WTC11 (cell line): ENCODE measurements around the gene RASAL2. TPM values are rescaled to one million over a fixed set of nuclear protein-coding genes. Genes with fewer than 3 reads are reported as not detected.

Experiments
- ATAC-seq: fragments of 200-7000 bp; cut with Tn5 transposase; 2 replicates; pipeline ENCODE4 v1.10.0; 2021; ENCODE audit warnings: mild to moderate bottlenecking, moderate library complexity
- CTCF ChIA-PET: fragments of 300-600 bp; sonication (Branson Sonifier 250); formaldehyde crosslinking; loops from one replicate; lab custom pipeline; 2021; ENCODE audit warnings: antibody characterized with exemption; lab: Charles Lee
- POLR2A ChIA-PET: fragments of 350-600 bp; sonication (Branson Sonifier 250); formaldehyde crosslinking; loops from one replicate; lab custom pipeline; 2021; ENCODE audit warnings: antibody characterized with exemption; lab: Charles Lee
- DNase-seq: peaks from one replicate; pipeline ENCODE4 v3.0.0; 2021; ENCODE audit warnings: low spot score
- H3K27ac Mint-ChIP-seq: 2 replicates; pipeline ENCODE4 v1.8.0; 2021; ENCODE audit warnings: mixed read lengths
- H3K27me3 Mint-ChIP-seq: 2 replicates; pipeline ENCODE4 v1.8.0; 2021; ENCODE audit warnings: low read depth, mild to moderate bottlenecking, moderate library complexity, mixed read lengths
- H3K36me3 Mint-ChIP-seq: 2 replicates; pipeline ENCODE4 v1.8.0; 2021; ENCODE audit warnings: mixed read lengths
- H3K4me1 Mint-ChIP-seq: 2 replicates; pipeline ENCODE4 v1.8.0; 2022; ENCODE audit warnings: mixed read lengths
- H3K4me3 Mint-ChIP-seq: 2 replicates; pipeline ENCODE4 v1.8.0; 2021; ENCODE audit warnings: mild to moderate bottlenecking, moderate library complexity, mixed read lengths
- H3K9me3 Mint-ChIP-seq: 2 replicates; pipeline ENCODE4 v1.8.0; 2021; ENCODE audit warnings: mixed read lengths
- CTCF ChIP-seq: fragments of 200-600 bp; IDR thresholded peaks from 2 replicates; pipeline ENCODE4 v1.8.0; 2022; ENCODE audit warnings: antibody characterized with exemption
- E2F1 ChIP-seq: sonication (generic); formaldehyde crosslinking; IDR thresholded peaks from 2 replicates; pipeline ENCODE4 v1.8.0; 2022; ENCODE audit warnings: mild to moderate bottlenecking, missing genetic modification reagents
- ELF4 ChIP-seq: sonication (generic); formaldehyde crosslinking; IDR thresholded peaks from 2 replicates; pipeline ENCODE4 v1.8.1; 2022; ENCODE audit warnings: low read depth, mild to moderate bottlenecking, moderate library complexity, missing genetic modification reagents
- GABPB1 ChIP-seq: sonication (generic); formaldehyde crosslinking; IDR thresholded peaks from 2 replicates; pipeline ENCODE4 v1.8.1; 2023; ENCODE audit warnings: mild to moderate bottlenecking, missing genetic modification reagents
- NFE2L1 ChIP-seq: sonication (generic); formaldehyde crosslinking; IDR thresholded peaks from 2 replicates; pipeline ENCODE4 v1.8.1; 2023; ENCODE audit warnings: missing genetic modification reagents
- OVOL2 ChIP-seq: fragments of 250-450 bp; sonication (Bioruptor Pico); IDR thresholded peaks from 2 replicates; pipeline ENCODE4 v1.9.0; 2021; ENCODE audit warnings: mild to moderate bottlenecking, borderline replicate concordance
- SOX15 ChIP-seq: fragments of 250-450 bp; sonication (Bioruptor Pico); IDR thresholded peaks from 2 replicates; pipeline ENCODE4 v1.9.0; 2021; ENCODE audit warnings: mild to moderate bottlenecking
- TEAD1 ChIP-seq: sonication (generic); formaldehyde crosslinking; IDR thresholded peaks from 2 replicates; pipeline ENCODE4 v1.8.0; 2022; ENCODE audit warnings: mild to moderate bottlenecking, missing genetic modification reagents
- TP53 ChIP-seq: sonication (generic); formaldehyde crosslinking; IDR thresholded peaks from 2 replicates; pipeline ENCODE4 v1.8.1; 2023; ENCODE audit warnings: mild to moderate bottlenecking, missing genetic modification reagents
- ZBTB43 ChIP-seq: sonication (generic); formaldehyde crosslinking; IDR thresholded peaks from 2 replicates; pipeline ENCODE4 v1.8.1; 2023; ENCODE audit warnings: mild to moderate bottlenecking, missing genetic modification reagents
- ZMAT4 ChIP-seq: fragments of 250-450 bp; sonication (Bioruptor Pico); IDR thresholded peaks from 2 replicates; pipeline ENCODE4 v1.9.0; 2021; ENCODE audit warnings: mild to moderate bottlenecking
- ZNF138 ChIP-seq: sonication (generic); formaldehyde crosslinking; conservative IDR thresholded peaks from 2 replicates; pipeline ENCODE4 v1.8.1; 2022; ENCODE audit warnings: mild to moderate bottlenecking, moderate library complexity, missing genetic modification reagents
- ZNF263 ChIP-seq: sonication (generic); formaldehyde crosslinking; IDR thresholded peaks from 2 replicates; pipeline ENCODE4 v1.8.1; 2022; ENCODE audit warnings: low read depth, mild to moderate bottlenecking, moderate library complexity, missing genetic modification reagents
- ZNF671 ChIP-seq: fragments of 250-450 bp; sonication (Bioruptor Pico); IDR thresholded peaks from 2 replicates; pipeline ENCODE4 v1.8.0; 2021; ENCODE audit warnings: mild to moderate bottlenecking
- total RNA-seq: library from RNA; stranded (reverse); gene quantifications from 3 replicates; pipeline ENCODE4 v1.2.3, GENCODE V29; 2021
- TF ChIP-seq, protein P1 (sequence below): sonication (generic); formaldehyde crosslinking; IDR thresholded peaks from 2 replicates; pipeline ENCODE4 v1.8.0; 2023; ENCODE audit warnings: missing genetic modification reagents, mild to moderate bottlenecking, borderline replicate concordance
- TF ChIP-seq, protein P2 (sequence below): sonication (generic); formaldehyde crosslinking; IDR thresholded peaks from 2 replicates; pipeline ENCODE4 v1.8.1; 2023; ENCODE audit warnings: mild to moderate bottlenecking, moderate library complexity, missing genetic modification reagents
- TF ChIP-seq, protein P3 (sequence below): sonication (generic); formaldehyde crosslinking; IDR thresholded peaks from 2 replicates; pipeline ENCODE4 v1.8.1; 2023; ENCODE audit warnings: mild to moderate bottlenecking, missing genetic modification reagents, moderate library complexity
- TF ChIP-seq, protein P4 (sequence below): fragments of 250-450 bp; sonication (Bioruptor Pico); IDR thresholded peaks from 2 replicates; pipeline ENCODE4 v2.1.2; 2022; ENCODE audit warnings: mild to moderate bottlenecking, moderate library complexity

The RASAL2 gene
- total RNA-seq, 1 experiment from 2014 or later = 29.5 TPM

GRCh38 chr1:178174539-178174938 lies 80.6 kb downstream of the RASAL2 start:
- Mint-ChIP-seq H3K36me3 (no peaks in the 10 kb centered on the region), H3K27ac (no peak overlapping the region), H3K4me1 (peaks cover 25% of the 10 kb centered on the region), H3K9me3 (no peaks in the 10 kb centered on the region), H3K4me3 (no peak overlapping the region), H3K27me3 (no peaks in the 10 kb centered on the region)
- CTCF ChIA-PET = interaction anchor here (0.6 to 2.2 kb wide), 3 partner anchors 73 to 1110 kb away, joined by 3 to 7 read pairs (median 4); no protein-coding TSS in a partner anchor
- ATAC-seq = no peak
- no peak for DNase-seq
- TF ChIP-seq, protein P1, sequence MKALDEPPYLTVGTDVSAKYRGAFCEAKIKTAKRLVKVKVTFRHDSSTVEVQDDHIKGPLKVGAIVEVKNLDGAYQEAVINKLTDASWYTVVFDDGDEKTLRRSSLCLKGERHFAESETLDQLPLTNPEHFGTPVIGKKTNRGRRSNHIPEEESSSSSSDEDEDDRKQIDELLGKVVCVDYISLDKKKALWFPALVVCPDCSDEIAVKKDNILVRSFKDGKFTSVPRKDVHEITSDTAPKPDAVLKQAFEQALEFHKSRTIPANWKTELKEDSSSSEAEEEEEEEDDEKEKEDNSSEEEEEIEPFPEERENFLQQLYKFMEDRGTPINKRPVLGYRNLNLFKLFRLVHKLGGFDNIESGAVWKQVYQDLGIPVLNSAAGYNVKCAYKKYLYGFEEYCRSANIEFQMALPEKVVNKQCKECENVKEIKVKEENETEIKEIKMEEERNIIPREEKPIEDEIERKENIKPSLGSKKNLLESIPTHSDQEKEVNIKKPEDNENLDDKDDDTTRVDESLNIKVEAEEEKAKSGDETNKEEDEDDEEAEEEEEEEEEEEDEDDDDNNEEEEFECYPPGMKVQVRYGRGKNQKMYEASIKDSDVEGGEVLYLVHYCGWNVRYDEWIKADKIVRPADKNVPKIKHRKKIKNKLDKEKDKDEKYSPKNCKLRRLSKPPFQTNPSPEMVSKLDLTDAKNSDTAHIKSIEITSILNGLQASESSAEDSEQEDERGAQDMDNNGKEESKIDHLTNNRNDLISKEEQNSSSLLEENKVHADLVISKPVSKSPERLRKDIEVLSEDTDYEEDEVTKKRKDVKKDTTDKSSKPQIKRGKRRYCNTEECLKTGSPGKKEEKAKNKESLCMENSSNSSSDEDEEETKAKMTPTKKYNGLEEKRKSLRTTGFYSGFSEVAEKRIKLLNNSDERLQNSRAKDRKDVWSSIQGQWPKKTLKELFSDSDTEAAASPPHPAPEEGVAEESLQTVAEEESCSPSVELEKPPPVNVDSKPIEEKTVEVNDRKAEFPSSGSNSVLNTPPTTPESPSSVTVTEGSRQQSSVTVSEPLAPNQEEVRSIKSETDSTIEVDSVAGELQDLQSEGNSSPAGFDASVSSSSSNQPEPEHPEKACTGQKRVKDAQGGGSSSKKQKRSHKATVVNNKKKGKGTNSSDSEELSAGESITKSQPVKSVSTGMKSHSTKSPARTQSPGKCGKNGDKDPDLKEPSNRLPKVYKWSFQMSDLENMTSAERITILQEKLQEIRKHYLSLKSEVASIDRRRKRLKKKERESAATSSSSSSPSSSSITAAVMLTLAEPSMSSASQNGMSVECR = no peak
- TF ChIP-seq ZNF138 (CRISPR knock-in tag) = no peak
- no peak for TF ChIP-seq E2F1 (CRISPR knock-in tag)
- TF ChIP-seq ELF4 (CRISPR knock-in tag) = no peak
- no peak for TF ChIP-seq OVOL2 (CRISPR knock-in tag)
- TF ChIP-seq ZBTB43 (CRISPR knock-in tag) = no peak
- POLR2A ChIA-PET = interaction anchor here (0.6 kb wide), 1 partner anchor 88 kb away, joined by 4 read pairs; no protein-coding TSS in a partner anchor

- no peaks in the 10 kb centered on the region for H3K9me3 Mint-ChIP-seq
- H3K4me1 Mint-ChIP-seq = peaks cover 17% of the 10 kb centered on the region
- no peaks in the 10 kb centered on the region for H3K27me3 Mint-ChIP-seq
- TF ChIP-seq NFE2L1 (CRISPR knock-in tag) (no peak), ELF4 (CRISPR knock-in tag) (no peak), GABPB1 (no peak), TEAD1 (CRISPR knock-in tag) (no peak)
- TF ChIP-seq, protein P2, sequence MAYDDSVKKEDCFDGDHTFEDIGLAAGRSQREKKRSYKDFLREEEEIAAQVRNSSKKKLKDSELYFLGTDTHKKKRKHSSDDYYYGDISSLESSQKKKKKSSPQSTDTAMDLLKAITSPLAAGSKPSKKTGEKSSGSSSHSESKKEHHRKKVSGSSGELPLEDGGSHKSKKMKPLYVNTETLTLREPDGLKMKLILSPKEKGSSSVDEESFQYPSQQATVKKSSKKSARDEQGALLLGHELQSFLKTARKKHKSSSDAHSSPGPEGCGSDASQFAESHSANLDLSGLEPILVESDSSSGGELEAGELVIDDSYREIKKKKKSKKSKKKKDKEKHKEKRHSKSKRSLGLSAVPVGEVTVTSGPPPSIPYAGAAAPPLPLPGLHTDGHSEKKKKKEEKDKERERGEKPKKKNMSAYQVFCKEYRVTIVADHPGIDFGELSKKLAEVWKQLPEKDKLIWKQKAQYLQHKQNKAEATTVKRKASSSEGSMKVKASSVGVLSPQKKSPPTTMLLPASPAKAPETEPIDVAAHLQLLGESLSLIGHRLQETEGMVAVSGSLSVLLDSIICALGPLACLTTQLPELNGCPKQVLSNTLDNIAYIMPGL (CRISPR knock-in tag) = no peak
- TF ChIP-seq, protein P3, sequence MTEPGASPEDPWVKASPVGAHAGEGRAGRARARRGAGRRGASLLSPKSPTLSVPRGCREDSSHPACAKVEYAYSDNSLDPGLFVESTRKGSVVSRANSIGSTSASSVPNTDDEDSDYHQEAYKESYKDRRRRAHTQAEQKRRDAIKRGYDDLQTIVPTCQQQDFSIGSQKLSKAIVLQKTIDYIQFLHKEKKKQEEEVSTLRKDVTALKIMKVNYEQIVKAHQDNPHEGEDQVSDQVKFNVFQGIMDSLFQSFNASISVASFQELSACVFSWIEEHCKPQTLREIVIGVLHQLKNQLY (CRISPR knock-in tag) = no peak
- ChIA-PET POLR2A (no interaction called here), CTCF (interaction anchor here (1.6 to 2.9 kb wide), 3 partner anchors 120 to 148 kb away, joined by 6 to 8 read pairs (median 6); no protein-coding TSS in a partner anchor)
- ATAC-seq (no peak), DNase-seq (no peak)
- no peaks in the 10 kb centered on the region for H3K36me3 Mint-ChIP-seq
- H3K4me3 Mint-ChIP-seq = no peak overlapping the region
- no peak overlapping the region for H3K27ac Mint-ChIP-seq
Measured at GRCh38 chr1:178180405-178180804, 86.5 kb downstream of the RASAL2 start.

- ChIA-PET CTCF (no interaction called here), POLR2A (no interaction called here)
- no peaks in the 10 kb centered on the region for H3K9me3 Mint-ChIP-seq
- no peak overlapping the region for H3K27ac Mint-ChIP-seq
- DNase-seq (no peak), ATAC-seq (no peak)
- H3K4me1 Mint-ChIP-seq = peaks cover 13% of the 10 kb centered on the region
- H3K36me3 Mint-ChIP-seq = no peaks in the 10 kb centered on the region
- H3K4me3 Mint-ChIP-seq = no peak overlapping the region
- TF ChIP-seq SOX15 (CRISPR knock-in tag) = no peak
- no peak for TF ChIP-seq ZNF671 (CRISPR knock-in tag)
- no peak for TF ChIP-seq TP53 (CRISPR knock-in tag)
- TF ChIP-seq ZNF263 (CRISPR knock-in tag) = no peak
- no peak for TF ChIP-seq ZMAT4 (CRISPR knock-in tag)
- TF ChIP-seq, protein P4, sequence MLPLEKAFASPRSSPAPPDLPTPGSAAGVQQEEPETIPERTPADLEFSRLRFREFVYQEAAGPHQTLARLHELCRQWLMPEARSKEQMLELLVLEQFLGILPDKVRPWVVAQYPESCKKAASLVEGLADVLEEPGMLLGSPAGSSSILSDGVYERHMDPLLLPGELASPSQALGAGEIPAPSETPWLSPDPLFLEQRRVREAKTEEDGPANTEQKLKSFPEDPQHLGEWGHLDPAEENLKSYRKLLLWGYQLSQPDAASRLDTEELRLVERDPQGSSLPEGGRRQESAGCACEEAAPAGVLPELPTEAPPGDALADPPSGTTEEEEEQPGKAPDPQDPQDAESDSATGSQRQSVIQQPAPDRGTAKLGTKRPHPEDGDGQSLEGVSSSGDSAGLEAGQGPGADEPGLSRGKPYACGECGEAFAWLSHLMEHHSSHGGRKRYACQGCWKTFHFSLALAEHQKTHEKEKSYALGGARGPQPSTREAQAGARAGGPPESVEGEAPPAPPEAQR (CRISPR knock-in tag) = no peak
- no peak for TF ChIP-seq CTCF
- H3K27me3 Mint-ChIP-seq = no peaks in the 10 kb centered on the region
Measured at GRCh38 chr1:178183796-178184195, 89.9 kb downstream of the RASAL2 start.
